Thyroid gland (tissue), 4 donors: Measurements from ENCODE around the gene SRF. TPM values are rescaled to one million over a fixed set of nuclear protein-coding genes. Genes with fewer than 3 reads are reported as not detected.

ENCODE experiments used
- DNase-seq, 2 donors: peaks; one replicate each; pipeline ENCODE4 v3.0.0-alpha.2; 2019
- H3K27ac ChIP-seq, 3 donors: fragments of 200-600 bp; sonication (generic); 1 replicate in 2 of 3; 2 replicates in 1 of 3; pipeline ENCODE4 v1.5.1; 2016 to 2019; ENCODE audit warnings: mild to moderate bottlenecking in 1 of 3, moderate library complexity in 1 of 3
- H3K27me3 ChIP-seq: fragments of 200-600 bp; sonication (generic); one replicate; pipeline ENCODE4 v1.5.1; 2019
- H3K36me3 ChIP-seq, 2 donors: fragments of 200-600 bp; sonication (generic); one replicate each; pipeline ENCODE4 v1.5.1; 2016 to 2019
- H3K4me1 ChIP-seq, 2 donors: fragments of 200-600 bp; sonication (generic); one replicate each; pipeline ENCODE4 v1.5.1; 2017 to 2019
- H3K4me3 ChIP-seq, 3 donors: fragments of 200-600 bp; sonication (generic); replicated peaks in 1 of 3; 1 replicate in 2 of 3; 2 replicates in 1 of 3; pipeline ENCODE4 v1.5.1; 2016; ENCODE audit warnings: mild to moderate bottlenecking in 1 of 3
- H3K9me3 ChIP-seq: fragments of 200-600 bp; sonication (generic); one replicate; pipeline ENCODE4 v1.5.1; 2017
- CTCF ChIP-seq, 6 experiments: fragments of 200-600 bp in 3 of 6; fragments of 450-650 bp in 3 of 6; sonication (generic) in 3 of 6; IDR thresholded peaks; one replicate each; pipeline ENCODE4 v1.5.1; 2016 to 2019; ENCODE audit warnings: antibody characterized with exemption in 6 of 6, mild to moderate bottlenecking in 2 of 6, inconsistent platforms in 1 of 6, moderate library complexity in 1 of 6
- POLR2A ChIP-seq, 2 donors: fragments of 450-650 bp; IDR thresholded peaks; one replicate each; pipeline ENCODE4 v1.6.1; 2017; ENCODE audit warnings: antibody characterized with exemption in 2 of 2, mild to moderate bottlenecking in 2 of 2, moderate library complexity in 1 of 2
- WGBS, 2 donors: methylation state at CpG; one replicate each; pipeline ENCODE4 v1.1.5; 2017; 5-methylcytosine and 5-hydroxymethylcytosine counted together
- intact Hi-C: fragments of 100-400 bp; cut with DNase I; formaldehyde crosslinking; loops from one replicate; pipeline ENCODE4 v1.15.1; 2023
- total RNA-seq, 4 donors: library from RNA; depleted of rRNA; stranded (reverse); fragments of >200 nt; gene quantifications; one replicate each; pipeline ENCODE4 v1.2.3, GENCODE V29; 2016

SRF gene
- total RNA-seq, 4 donors from 2014 or later: 21.5 to 34.1 (median 22.6) TPM

GRCh38 chr6:43229803-43230620 is 58.9 kb downstream of the SRF start:
- Histone ChIP-seq H3K27me3 (no peaks in the 10 kb centered on the region), H3K4me3 (peak overlapping the region in 1 of 3 donors; percentile 46), H3K9me3 (no peaks in the 10 kb centered on the region), H3K27ac (no peak overlapping the region), H3K4me1 (peaks cover 0 to 5% of the 10 kb centered on the region in 2 donors), H3K36me3 (no peaks in the 10 kb centered on the region)
- WGBS, 2 donors: 81 to 82% methylated on average over 17 of the region's 17 CpGs
- intact Hi-C loops: no loop called here
- no peak for TF ChIP-seq CTCF (IDR thresholded peaks at IDR 0.05)
- no peak for TF ChIP-seq POLR2A (IDR thresholded peaks at IDR 0.05)
- DNase-seq: no peak

GRCh38 chr6:43231053-43231452 is 60.0 kb downstream of the SRF start:
- TF ChIP-seq CTCF (IDR thresholded peaks at IDR 0.05) (no peak), POLR2A (IDR thresholded peaks at IDR 0.05) (no peak)

More at GRCh38 chr6:43231053-43231452, 60.0 kb downstream of the SRF start:
- 76 to 89% methylated on average over 4 of the region's 4 CpGs for WGBS, 2 donors
- H3K9me3 ChIP-seq: no peaks in the 10 kb centered on the region
- intact Hi-C loops: no loop called here
- H3K27me3 ChIP-seq: no peaks in the 10 kb centered on the region
- H3K4me3 ChIP-seq: no peak overlapping the region
- no peaks in the 10 kb centered on the region for H3K36me3 ChIP-seq
- peaks cover 0 to 5% of the 10 kb centered on the region in 2 donors for H3K4me1 ChIP-seq
- no peak for DNase-seq
- H3K27ac ChIP-seq: no peak overlapping the region

Other genes with a start within 250 kb of the SRF start
- gene CNPY3, start 241.8 kb upstream of the SRF start, total RNA-seq: 10 to 100 TPM; 33.2 to 60.0 (median 45.0) TPM
- gene GNMT, start 210.5 kb upstream of the SRF start, total RNA-seq: 1 to 10 TPM in 3 of 4 donors, under 1 TPM in 1; 0.98 to 7.5 (median 2.5) TPM
- 10 to 100 TPM; 23.7 to 39.9 (median 28.4) TPM for gene PEX6, start 192.1 kb upstream of the SRF start, total RNA-seq
- 10 to 100 TPM; 22.8 to 47.0 (median 28.2) TPM for gene PPP2R5D, start 186.7 kb upstream of the SRF start, total RNA-seq
- 10 to 100 TPM; 45.9 to 78.1 (median 61.7) TPM for gene MEA1, start 157.3 kb upstream of the SRF start, total RNA-seq
- gene KLHDC3, start 157.0 kb upstream of the SRF start, total RNA-seq: 100 to 1,000 TPM in 1 of 4 donors, 10 to 100 TPM in 3; 93.1 to 107 (median 97.7) TPM
- 10 to 100 TPM; 41.5 to 68.5 (median 56.7) TPM for gene RRP36, start 149.6 kb upstream of the SRF start, total RNA-seq
- 10 to 100 TPM; 20.7 to 39.6 (median 28.6) TPM for gene CUL7, start 117.4 kb upstream of the SRF start, total RNA-seq
- gene MRPL2, start 111.8 kb upstream of the SRF start, total RNA-seq: 10 to 100 TPM; 12.9 to 31.9 (median 17.7) TPM
- gene KLC4, start 111.6 kb upstream of the SRF start, total RNA-seq: 10 to 100 TPM; 23.4 to 41.0 (median 30.4) TPM
- 10 to 100 TPM; 43.8 to 58.9 (median 55.0) TPM for gene PTK7, start 95.0 kb upstream of the SRF start, total RNA-seq
- 10 to 100 TPM; 39.7 to 63.3 (median 59.0) TPM for gene CUL9, start 10.9 kb downstream of the SRF start, total RNA-seq
- gene DNPH1, start 58.2 kb downstream of the SRF start, total RNA-seq: 100 to 1,000 TPM in 1 of 4 donors, 10 to 100 TPM in 3; 33.1 to 122 (median 84.1) TPM
- gene TTBK1, start 72.2 kb downstream of the SRF start, total RNA-seq: under 1 TPM in 2 of 4 donors, not detected in 2; 0.11 to 0.15 TPM
- not detected for gene SLC22A7, start 127.0 kb downstream of the SRF start, total RNA-seq
- under 1 TPM in 2 of 4 donors, not detected in 2; 0.45 to 0.93 TPM for gene CRIP3, start 137.6 kb downstream of the SRF start, total RNA-seq
- gene ZNF318, start 198.4 kb downstream of the SRF start, total RNA-seq: 10 to 100 TPM; 32.4 to 84.6 (median 37.5) TPM